Measurements from ENCODE around the gene BTBD2.

- TF ChIP-seq ZNF565 (CRISPR knock-in tag; conservative IDR thresholded peaks at IDR 0.05; ENCODE audit: low read depth) (no peak), CREB5 (CRISPR knock-in tag; IDR thresholded peaks at IDR 0.05; ENCODE audit: low read depth) (no peak), TCF4 (CRISPR knock-in tag; IDR thresholded peaks at IDR 0.05; ENCODE audit: borderline replicate concordance) (no peak), POU6F1 (CRISPR knock-in tag; IDR thresholded peaks at IDR 0.05; ENCODE audit: borderline replicate concordance, low read depth) (no peak), PATZ1 (CRISPR knock-in tag; IDR thresholded peaks at IDR 0.05; ENCODE audit: borderline replicate concordance) (no peak), ZNF8 (CRISPR knock-in tag; IDR thresholded peaks at IDR 0.05) (no peak), ARNTL (CRISPR knock-in tag; IDR thresholded peaks at IDR 0.05; ENCODE audit: borderline replicate concordance, low read depth) (no peak), RARB (CRISPR knock-in tag; IDR thresholded peaks at IDR 0.05) (no peak), OSR1 (CRISPR knock-in tag; IDR thresholded peaks at IDR 0.05) (no peak)
Measured at GRCh38 chr19:2061495-2062388, 46.2 kb upstream of the BTBD2 start.
